HG02852 (cell line): Measurements from ENCODE around the gene ZBTB7A.

Source experiments
- ATAC-seq: cut with Tn5 transposase; IDR thresholded peaks from one replicate; pipeline ENCODE4 v1.9.1; 2021; ENCODE audit warnings: mild to moderate bottlenecking, moderate library complexity; ENCODE audit not compliant: unreplicated experiment

ZBTB7A gene

GRCh38 chr19:4069331-4069959 lies 2.7 kb upstream of the ZBTB7A start:
- no peak for ATAC-seq

GRCh38 chr19:4068047-4068966 lies 1.6 kb upstream of the ZBTB7A start:
- ATAC-seq: no peak

GRCh38 chr19:4067396-4068046 lies 822 bp upstream of the ZBTB7A start:
- ATAC-seq: no peak

- ATAC-seq: no peak
Measured at GRCh38 chr19:4066176-4066606, 508 bp downstream of the ZBTB7A start.

- ATAC-seq: peak; percentile 66
Measured at GRCh38 chr19:4065430-4066175, 1.1 kb downstream of the ZBTB7A start.

GRCh38 chr19:4064496-4065260 lies 2.0 kb downstream of the ZBTB7A start:
- no peak for ATAC-seq

- no peak for ATAC-seq
Measured at GRCh38 chr19:4064149-4064495, 2.6 kb downstream of the ZBTB7A start.

- no peak for ATAC-seq
Measured at GRCh38 chr19:4063369-4064148, 3.1 kb downstream of the ZBTB7A start.

GRCh38 chr19:4062419-4063368 lies 4.0 kb downstream of the ZBTB7A start:
- no peak for ATAC-seq

- no peak for ATAC-seq
Measured at GRCh38 chr19:4061683-4062418, 4.8 kb downstream of the ZBTB7A start.

- no peak for ATAC-seq
Measured at GRCh38 chr19:4061178-4061682, 5.5 kb downstream of the ZBTB7A start.

- ATAC-seq: no peak
Measured at GRCh38 chr19:4060621-4061177, 6.0 kb downstream of the ZBTB7A start.

- no peak for ATAC-seq
Measured at GRCh38 chr19:4059891-4060620, 6.6 kb downstream of the ZBTB7A start.

GRCh38 chr19:4059453-4059871 lies 7.2 kb downstream of the ZBTB7A start:
- no peak for ATAC-seq

GRCh38 chr19:4058693-4059452 lies 7.8 kb downstream of the ZBTB7A start:
- ATAC-seq: no peak
